Stimulated activated CD4-positive, alpha-beta T cell treated with anti-CD3 and anti-CD28 coated beads, Interleukin-2, amount 100 ng/mL, for 24 hours (primary cell): ENCODE data around the gene GINS2.

ENCODE experiments used
- DNase-seq, 2 donors: peaks; one replicate each; pipeline ENCODE4 v3.0.0-alpha.2; 2020

Gene GINS2

DNA sequence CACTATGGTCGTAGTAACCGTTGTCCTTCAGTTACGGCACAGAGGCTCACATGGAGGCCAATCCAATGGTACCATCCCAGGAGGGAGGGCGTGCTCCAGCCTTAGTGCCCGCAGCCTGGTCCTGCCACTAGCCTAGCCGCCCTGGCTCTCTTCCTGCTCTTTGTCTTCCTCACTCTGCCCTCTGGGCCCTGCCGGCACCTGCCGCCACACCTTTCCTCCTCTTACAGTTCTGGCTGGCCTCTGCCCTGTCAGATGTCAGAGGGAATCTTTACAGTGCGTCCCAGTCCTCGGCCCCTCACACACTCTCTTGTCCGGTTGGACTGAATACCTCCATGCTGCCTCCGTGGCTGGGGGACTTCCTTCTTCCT is 23.4 kb downstream of the GINS2 start:
- no peak for DNase-seq

DNA sequence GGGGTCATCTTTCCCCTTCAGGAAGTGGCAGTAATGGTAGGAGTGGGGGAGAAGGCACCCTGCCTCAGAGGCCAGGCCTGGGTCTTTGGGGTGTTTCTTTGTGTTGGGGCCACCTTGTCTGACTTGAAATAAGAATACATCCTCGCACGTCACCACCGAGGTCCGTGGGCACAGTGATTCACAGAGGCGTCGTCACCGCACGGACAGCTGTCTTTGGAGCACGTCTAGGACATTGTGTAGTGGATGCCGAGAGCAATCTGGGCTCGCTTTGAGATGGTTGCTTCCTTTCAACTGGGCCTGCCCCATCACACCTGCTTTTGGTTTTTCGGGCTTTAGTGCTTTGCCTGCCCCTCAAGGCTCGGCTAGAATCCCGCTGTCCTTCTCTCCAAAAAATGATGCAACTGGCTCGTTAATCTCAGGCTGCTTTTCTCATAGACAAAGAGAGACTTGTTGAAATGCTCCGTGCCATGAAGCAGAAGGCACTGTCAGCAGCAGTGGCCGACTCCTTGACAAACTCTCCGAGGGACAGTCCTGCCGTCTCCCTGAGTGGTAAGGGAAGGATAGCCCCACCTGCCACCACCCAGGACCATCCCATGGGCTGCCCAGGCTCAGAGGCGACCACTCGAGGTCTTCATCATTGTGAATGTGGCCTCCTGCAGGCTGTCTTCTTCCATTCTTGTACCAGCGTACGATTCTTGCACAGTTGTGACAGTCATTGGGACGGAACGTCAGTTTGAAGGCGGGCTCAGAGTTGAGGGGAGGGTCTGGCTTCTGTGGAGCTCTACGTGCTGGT is 24.0 kb downstream of the GINS2 start:
- DNase-seq: no peak

DNA sequence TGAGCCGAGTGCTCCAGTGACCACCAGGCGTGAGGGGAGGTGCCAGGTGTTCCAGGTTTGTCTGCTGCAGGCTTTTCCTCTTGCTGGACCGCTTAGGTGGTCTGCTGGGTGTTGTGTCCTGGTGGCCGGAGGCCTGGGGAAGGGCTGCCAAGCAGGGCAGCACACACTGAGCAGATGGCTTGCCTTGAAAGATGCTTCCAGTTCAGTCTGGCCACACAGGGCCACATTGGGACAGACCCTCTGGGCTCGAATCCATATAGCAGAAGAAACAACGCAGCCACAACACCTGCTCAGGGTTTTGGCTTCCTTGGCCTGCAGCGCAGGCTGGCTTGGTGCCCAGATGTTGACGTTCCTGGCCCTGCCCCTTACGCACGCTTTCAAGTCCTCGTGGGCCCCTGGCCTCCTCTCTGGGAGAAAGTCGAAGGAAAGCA is 24.8 kb downstream of the GINS2 start:
- DNase-seq: no peak

DNA sequence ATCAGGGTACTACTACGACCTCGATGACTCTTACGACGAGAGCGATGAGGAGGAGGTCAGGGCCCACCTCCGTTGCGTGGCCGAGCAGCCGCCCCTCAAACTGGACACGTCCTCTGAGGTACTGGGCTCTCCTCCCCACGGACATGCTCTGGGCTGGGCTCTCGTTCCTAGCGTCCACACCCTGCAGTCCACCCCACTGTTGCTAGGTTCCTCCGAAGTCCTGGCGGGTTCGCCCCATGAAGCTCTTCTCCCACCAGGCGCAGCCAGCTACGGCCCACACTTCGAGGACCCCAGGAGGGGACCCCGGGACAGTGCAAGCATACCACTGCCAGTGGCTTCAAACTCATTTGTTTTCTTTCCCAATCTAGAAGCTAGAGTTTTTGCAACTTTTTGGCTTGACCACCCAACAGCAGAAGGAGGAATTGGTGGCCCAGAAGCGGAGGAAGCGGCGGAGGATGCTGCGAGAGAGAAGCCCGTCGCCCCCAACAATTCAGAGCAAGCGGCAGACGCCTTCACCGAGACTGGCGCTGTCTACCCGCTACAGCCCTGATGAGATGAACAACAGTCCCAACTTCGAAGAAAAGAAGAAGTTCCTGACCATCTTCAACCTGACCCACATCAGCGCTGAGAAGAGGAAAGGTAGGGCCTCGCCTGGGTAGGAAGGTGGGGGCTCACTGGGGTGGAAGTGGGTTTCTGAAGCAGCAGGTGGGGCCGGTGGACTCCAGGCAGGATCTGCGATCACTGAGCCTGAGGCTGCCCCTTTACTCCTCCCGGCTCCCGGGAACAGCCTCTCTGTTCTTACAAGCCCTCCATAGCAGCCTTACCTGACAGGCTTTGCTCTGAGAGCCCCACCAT is 25.6 kb downstream of the GINS2 start:
- no peak for DNase-seq

DNA sequence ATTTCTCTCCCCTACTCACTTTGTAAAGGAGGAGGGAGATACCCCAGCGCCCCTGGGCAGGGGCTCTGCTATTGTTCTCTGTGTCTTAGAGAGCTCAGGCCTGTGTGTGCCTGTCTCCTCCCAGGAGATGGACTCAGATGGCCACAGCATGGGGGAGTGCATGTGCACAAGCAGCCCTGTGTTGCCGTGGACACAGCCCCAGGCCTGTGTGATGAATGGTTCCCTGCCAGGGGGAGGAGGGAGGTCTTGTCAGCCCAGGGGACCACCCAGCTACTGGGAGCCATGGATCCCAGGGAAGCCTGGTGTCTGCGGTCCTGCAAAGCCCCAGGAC is 26.3 kb downstream of the GINS2 start:
- no peak for DNase-seq

DNA sequence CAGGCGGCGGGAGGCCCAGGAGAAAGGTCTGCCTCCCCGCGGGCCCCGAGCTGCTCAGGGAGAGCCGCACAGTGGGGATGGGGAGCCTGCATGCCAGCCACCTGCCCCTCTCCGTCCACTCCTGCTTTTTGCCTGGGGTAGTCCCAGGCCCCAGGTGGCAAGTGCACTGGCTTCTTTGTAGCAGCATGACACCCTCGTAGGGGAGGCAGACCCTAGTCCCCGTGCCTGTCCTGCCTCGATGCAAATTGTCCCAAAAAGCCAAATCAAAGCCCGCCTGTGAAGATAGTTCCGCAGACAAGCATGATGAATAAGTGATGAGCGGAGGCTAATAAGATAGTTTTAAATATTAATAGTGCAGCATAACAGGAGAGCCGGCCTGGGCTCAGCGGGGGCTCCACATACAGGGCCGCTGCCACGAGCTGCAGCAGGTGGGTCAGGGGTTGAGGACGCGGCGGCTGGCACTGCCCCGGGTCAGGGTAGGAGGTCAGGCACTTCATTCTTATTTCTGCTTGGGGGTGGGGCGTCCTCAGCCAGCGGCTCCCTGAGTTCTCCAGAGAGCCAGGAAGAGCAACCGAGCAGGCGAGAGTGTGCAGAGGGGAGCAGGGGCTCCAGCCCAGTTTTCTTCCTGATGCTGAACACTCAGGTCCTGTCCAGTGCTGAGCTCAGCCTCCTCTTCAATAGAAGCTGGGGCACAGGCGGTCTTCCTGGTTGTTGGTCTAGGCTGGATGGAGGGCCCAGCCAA is 26.8 kb downstream of the GINS2 start:
- no peak for DNase-seq

DNA sequence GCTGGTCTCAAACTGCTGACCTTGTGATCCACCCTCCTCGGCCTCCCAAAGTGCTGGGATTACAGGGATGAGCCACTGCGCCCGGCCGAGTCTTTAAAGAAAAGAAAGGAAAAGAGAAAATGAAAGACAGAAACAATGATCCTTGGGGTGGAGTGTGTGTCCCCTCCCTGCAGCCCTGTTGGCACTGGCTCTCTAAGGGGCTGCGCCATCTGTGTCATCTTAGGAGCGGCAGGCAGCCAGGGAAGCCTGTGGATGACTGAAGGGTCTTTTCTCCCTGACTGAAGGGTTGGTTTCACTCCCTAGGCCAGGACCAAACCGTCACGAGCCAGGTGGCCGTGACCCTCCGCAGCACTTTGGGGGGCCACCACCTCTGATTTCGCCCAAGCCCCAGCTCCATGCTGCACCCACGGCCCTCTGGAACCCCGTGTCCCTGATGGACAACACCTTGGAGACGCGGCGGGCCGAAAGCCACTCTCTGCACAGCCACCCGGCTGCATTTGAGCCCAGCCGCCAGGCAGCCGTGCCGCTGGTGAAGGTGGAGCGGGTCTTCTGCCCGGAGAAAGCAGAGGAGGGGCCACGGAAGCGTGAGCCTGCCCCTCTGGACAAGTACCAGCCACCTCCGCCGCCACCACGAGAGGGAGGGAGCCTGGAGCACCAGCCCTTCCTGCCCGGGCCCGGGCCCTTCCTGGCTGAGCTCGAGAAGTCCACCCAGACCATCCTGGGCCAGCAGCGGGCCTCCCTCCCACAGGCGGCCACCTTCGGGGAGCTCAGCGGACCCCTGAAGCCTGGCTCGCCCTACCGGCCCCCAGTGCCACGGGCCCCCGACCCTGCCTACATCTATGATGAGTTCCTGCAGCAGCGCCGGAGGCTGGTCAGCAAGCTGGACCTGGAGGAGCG is 27.7 kb downstream of the GINS2 start:
- no peak for DNase-seq

DNA sequence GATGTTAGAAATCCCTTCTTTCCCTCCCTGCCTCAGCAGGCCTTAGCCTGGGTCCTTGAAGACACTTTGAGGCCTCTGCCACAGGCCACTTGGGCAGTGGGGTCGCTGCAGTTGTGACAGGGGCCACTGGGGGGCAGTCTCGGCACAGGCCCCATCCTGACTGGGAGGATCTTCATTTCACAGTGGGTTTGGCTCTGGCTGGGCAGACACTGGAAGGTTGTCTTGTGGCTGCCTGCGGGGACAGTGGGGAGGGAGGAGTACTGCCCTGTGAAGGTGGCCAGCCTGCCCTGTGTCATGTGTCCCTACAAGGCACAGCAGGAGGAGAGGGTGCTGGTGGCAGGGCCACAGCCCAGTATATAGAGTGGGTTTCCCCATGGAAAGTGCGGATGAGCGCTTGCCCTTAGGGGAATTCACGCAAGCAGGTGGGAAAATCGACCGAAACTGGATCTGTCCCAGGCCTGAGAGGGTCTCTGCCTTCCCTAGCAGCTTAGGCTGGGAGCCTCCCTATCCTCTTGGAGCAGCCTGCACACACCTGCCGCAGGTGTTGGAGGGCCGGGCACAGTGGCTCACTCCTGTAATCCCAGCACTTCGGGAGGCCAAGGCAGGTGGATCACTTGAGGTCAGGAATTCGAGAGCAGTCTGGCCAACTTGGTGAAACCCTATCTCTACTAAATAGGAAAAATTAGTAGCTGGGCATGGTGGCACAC is 28.8 kb downstream of the GINS2 start:
- DNase-seq: peak; percentile 76 to 80

DNA sequence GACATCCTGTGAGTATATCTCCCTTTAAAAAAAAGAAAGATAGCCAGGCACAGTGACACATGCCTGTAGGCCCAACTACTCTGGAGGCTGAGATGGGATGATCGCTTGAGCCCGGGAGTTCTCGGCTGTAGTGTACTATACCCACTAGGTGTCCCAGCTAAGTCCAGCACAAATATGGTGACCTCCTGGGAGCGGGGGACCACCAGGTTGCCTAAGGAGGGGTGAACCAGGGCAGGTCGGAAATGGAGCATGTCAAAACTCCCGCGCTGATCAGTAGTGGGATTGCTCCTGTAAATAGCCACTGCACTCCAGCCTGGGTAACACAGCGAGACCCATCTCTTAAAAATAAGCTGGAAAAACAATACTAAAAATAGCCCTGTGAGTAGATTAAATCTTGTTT is 29.4 kb downstream of the GINS2 start:
- DNase-seq: no peak

DNA sequence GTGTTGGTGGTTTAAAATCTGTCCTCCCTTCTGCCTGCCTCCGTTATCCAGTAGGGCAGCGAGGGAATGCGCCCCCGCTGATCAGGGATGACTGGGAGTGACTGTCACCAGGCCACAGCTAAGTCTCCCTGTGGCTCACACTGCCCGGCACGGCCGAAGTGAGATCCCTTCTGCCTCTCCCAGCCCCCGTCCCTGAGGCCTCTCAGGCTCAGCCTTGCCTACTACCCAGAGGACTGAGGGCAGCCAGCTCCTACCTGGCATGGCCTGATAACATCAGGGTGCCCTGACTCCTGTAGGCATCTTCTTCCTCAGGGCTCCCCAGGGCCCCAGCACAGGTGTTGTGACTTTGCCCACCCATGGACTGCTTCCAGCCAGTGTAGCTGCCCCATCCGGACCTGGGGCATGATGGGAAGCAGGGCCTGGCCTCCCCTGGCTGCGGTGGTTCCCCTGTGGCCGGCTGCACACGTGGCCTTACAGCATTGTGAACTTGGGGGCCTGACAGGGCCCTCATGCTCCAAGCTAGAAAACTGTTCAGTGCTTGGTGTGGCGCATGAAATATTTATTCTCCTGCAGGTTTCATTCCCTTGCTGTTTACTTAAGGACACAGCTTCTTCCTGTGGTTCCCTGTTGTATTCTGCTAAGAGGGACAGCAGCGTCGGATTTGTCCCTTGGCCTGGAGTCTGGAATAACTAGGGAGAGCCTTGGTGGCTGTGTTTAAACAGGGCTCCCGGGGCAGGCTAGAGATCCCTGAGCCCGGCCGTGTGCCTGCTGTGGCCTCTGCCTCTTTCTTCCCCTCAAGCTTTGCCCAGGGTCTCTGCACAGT is 30.0 kb downstream of the GINS2 start:
- DNase-seq: no peak

DNA sequence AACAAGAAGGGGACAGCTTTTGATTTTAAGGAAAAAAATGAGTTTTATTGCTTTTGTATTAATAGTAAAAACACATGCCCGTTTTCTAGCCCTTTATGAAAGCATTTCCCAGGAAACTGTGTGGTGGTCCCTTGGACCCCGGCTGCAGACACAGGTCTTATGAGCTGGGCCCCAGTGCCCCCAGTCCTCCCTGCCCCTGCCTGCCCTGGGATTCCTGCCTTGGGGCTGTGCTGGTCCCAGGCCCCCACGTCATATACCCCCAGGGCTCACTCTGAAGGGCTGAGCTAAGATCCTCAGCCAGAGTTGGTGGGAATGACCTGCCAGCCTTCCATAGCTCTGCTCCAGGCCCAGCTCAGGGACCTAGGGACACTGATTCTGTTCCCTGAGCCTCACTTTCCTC is 30.8 kb downstream of the GINS2 start:
- no peak for DNase-seq

DNA sequence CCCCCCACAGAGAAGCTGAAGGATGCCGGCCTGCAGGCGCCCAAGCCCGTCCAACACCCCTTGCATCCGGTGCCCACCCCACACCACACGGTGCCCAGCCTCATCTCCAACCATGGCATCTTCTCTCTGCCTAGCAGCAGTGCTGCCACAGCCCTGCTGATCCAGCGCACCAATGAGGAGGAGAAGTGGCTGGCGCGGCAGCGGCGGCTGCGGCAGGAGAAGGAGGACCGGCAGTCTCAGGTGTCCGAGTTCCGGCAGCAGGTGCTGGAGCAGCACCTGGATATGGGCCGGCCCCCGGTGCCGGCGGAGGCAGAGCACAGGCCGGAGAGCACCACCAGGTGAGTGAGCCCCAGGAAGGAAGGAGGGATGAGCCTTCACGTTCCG is 31.5 kb downstream of the GINS2 start:
- no peak for DNase-seq

DNA sequence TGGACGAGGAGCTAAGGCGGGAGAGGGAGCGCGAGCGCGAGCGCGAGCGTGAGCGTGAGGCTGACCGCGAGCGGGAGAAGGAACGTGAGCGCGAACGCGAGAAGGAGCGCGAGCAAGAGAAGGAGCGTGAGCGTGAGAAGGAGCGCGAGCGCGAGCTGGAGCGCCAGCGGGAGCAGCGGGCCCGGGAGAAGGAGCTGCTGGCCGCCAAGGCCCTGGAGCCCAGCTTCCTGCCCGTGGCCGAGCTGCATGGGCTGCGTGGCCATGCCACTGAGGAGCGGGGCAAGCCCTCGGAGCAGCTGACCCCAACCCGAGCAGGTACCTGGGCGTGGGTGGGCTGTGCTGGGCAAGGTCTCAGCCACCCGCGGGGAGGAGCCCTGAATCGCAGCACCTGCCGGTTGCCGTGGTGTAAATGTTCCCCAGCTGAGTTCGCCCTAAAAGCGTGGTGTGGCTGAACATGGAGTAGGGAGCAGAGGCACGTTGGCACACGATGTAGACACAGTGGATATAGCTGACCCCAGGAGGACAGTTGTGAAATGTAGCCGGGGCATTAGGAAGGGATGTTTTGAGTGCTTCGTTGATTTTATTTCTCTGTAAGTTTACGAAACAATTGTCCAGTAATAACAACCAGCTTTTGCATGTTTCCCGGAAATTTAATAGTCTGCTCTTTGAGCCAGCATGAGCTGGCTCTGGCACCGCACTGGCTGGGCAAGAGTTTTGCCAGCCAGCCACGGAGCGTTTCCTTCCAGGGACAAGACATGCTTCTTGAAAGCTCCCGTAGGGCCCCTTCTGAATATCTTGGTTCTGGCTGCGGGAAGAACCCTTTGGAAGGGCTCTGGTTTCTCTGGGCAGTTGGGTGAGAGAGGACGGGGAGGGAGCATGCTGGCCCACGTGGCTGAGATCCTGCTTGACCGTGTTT is 32.1 kb downstream of the GINS2 start:
- no peak for DNase-seq

DNA sequence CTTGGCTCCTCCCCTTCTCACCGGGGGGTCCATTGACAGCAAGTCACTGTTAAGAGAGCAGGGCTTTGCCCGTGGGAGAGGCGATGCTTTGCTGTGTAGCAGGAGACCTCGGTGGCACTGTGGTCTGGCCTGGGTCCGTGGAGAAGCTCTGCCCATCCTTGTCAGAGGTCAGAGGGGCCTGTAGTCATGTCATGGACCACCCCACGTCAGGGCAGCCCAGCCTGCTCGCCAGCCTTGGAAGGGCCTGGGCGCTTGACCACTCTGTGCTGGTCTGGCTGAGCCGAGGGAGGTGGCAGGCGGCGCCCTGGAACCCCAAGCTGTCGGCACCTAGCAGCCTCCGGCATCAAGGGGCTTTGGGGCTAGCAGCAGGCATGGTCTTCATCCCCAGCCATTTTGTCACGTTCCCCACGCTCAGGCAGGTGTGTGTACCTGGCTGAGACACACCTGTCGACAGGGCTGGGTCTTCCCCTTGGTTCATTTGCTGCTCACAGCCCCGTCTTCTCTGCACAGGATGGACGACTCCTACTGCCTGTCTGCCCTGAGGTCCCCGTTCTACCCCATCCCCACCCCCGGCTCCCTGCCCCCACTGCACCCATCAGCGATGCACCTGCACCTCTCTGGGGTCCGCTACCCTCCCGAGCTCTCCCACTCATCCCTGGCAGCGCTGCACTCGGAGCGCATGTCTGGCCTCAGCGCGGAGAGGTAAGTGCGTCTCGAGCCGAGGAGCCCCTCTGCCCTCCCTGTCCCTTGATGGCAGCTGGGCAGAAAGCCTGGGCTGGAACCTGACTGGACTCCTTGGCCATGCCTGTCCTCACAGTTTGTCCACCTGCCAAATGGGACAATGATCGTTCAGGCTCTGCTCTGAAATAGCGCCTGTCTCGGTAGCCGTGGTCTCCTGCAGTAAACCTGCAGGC is 33.3 kb downstream of the GINS2 start:
- DNase-seq: no peak

DNA sequence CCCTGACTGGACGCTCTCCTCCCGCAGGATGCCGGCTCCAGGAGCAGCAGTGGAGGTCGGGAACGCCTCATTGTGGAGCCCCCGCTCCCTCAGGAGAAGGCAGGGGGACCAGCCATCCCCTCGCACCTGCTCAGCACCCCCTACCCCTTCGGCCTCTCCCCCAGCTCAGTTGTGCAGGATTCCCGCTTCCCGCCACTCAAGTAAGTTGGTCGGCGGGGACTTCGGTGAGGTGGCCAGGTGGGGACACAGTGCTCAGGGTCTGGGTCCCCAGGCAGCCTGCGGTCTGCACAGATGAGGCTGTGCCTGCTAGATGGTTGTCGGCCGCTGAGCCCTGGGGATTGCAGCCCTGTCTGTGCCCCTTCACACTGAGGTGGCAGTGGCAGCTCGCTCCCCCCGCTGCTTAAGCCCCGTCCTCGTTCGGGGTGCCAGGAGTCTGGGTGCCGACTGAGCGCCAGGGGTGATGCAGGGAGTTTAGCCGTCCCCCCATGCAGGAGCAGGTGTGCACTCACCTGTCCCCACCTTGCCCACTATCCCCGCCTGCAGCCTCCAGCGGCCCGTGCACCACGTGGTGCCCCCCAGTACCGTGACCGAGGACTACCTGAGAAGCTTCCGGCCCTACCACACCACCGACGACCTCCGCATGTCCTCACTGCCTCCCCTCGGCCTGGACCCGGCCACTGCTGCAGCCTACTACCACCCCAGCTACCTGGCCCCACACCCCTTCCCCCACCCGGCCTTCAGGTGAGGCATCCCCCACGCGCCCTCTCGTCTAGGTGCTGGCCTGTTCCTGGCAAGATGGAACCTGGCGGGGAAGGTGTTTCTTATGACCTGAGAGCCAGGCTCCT is 34.3 kb downstream of the GINS2 start:
- no peak for DNase-seq

DNA sequence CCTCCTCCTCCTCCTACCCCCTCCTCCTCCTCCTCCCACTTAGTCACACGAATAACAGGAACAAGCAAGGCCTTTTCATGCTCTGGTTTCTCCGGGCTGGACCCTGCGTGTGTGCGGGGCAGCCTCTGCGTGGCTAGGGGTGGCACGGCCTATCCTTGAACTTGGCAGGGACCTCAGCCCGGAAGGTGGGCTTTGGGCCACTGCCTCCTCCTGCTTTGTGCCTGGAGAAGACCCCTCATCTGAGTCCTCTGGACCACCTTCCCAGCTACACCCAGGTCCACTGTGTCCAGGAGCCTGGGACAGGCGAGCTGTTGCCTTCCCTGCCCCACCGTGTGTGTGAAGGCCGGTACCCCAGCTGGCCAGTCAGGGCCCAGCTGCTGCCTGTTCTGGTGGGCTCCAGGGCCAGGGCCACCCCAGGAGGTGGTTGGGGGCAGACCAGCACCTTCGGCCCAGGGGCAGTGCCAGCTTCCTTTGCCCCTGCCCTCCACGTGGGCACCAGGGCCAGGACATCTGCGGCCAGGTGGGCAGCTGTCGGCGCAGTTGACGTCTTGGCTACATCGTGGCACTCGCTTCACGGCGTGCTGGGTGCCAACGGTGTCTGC is 35.4 kb downstream of the GINS2 start:
- DNase-seq: no peak

DNA sequence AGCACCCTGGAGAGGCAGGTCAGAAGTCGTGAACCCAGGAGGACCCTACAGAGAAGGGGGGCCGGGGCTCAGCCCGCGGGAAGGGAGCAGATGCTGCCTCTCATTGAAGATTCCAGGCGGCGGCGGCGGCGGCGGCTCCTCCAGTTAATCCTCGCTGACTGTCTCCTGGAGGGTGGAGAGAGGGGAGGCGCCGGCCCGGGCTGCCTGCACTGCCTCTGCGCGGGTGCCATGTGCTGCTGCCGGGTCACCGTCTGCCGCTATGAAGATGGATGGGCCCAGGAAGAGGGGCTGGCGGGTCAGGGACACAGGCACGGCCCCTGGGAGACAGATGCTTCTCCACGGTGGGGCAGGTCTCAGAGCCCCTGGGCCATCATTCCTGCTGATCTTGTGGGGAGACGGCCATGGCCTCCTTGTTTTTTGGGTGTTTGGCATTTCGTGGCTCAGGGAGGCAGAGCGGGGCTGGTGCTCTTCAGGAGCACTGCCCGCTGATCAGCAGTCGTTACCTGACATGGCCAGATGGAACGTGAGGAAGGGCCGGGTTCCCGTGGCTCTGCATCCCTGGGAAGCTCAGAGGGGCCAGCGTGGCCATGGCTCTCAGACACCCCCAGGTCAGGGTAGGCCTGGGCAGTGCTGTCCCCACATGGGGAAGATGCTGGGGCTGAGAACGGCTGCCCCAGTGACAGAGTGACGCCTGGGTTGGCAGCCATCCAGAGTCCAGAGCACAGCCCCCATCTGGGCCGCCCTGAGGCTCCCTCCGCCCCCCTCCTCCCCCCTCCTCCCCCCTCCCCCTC is 36.1 kb downstream of the GINS2 start:
- DNase-seq: peak in 1 of 2 donors; percentile 17
